ENCODE measurements around the gene PTTG1IP.

Gene PTTG1IP

DNA sequence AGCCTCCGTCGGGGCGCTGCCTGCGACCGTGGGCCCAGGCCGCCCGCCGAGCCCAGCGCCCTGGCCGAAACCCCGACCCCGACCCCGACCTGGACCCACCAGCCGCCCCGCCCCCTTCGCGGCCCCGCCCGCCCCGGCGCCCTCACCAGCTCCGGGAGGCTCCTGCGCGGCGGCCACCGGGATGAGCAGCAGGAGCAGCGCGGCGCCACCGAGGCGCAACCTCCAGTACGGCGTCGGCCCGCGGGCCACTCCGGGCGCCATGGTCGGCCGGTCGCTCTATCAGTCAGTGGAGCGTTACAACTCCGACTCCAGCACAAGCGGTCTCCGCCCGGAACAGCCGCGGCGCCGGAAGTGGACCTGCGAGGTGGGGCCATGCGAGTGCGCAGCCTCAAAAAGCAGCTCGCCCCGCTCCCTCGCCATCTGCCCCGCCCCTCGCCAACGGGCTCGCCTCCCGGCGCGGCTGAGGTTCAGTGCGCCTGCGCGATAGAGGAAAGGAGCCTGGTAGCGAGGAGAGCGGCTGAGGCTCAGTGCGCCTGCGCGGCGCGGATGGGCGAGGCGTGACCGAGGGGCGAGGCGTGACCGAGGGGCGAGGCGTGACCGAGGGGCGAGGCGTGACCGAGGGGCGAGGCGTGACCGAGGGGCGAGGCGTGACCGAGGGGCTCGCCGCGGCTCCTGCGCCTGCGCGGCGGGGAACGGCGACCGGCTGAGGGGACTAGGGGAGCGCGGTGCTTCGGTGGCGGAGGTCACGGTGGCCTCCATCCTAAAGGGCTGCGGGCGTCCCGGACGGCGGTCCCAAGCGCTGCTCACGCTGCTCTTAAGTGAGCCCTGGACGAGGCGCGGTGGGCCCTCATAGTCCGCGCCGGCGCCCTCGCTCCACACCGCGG lies at the start of gene PTTG1IP:
PTTG1IP (minus strand) TSS at position 335 of the 884 bp plus-strand sequence; CDS start at position 261, 74 bp downstream.
- H3K27ac Mint-ChIP-seq: peak within 1 kb of the TSS; percentile 84
- peaks cover 4% of the 10 kb centered on the region for H3K36me3 Mint-ChIP-seq (ENCODE audit: low read depth)
- no peaks in the 10 kb centered on the region for H3K27me3 Mint-ChIP-seq
- no peaks in the 10 kb centered on the region for H3K9me3 Mint-ChIP-seq
- H3K4me1 Mint-ChIP-seq (ENCODE audit: low read depth): peaks cover 61% of the 10 kb centered on the region
- peak within 1 kb of the TSS; percentile 90 for H3K4me3 Mint-ChIP-seq

DNA sequence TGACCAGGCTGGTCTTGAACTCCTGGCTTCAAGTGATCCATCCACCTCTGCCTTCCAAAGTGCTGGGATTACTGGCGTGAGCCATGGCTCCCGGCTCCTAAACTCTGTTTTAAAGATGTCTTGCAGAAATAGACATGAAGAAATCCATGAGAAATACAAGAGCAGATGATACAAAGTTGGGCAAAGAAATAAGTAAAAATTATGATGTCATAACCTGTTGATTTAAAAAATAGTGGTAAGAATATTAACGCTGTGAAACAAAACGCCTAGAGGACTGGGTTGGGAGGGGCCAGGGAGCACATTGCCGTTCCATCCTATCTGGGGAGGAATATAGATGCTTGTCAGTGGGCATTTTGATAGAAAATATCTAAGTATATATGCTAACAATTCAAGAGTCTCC lies 48.4 kb upstream of the PTTG1IP start:
- H3K4me3 Mint-ChIP-seq: peak overlapping the region; percentile 100
- H3K9me3 Mint-ChIP-seq: no peaks in the 10 kb centered on the region
- no peaks in the 10 kb centered on the region for H3K27me3 Mint-ChIP-seq
- peaks cover 22% of the 10 kb centered on the region for H3K36me3 Mint-ChIP-seq (ENCODE audit: low read depth)
- peak overlapping the region; percentile 61 for H3K27ac Mint-ChIP-seq
- peaks cover 82% of the 10 kb centered on the region for H3K4me1 Mint-ChIP-seq (ENCODE audit: low read depth)

DNA sequence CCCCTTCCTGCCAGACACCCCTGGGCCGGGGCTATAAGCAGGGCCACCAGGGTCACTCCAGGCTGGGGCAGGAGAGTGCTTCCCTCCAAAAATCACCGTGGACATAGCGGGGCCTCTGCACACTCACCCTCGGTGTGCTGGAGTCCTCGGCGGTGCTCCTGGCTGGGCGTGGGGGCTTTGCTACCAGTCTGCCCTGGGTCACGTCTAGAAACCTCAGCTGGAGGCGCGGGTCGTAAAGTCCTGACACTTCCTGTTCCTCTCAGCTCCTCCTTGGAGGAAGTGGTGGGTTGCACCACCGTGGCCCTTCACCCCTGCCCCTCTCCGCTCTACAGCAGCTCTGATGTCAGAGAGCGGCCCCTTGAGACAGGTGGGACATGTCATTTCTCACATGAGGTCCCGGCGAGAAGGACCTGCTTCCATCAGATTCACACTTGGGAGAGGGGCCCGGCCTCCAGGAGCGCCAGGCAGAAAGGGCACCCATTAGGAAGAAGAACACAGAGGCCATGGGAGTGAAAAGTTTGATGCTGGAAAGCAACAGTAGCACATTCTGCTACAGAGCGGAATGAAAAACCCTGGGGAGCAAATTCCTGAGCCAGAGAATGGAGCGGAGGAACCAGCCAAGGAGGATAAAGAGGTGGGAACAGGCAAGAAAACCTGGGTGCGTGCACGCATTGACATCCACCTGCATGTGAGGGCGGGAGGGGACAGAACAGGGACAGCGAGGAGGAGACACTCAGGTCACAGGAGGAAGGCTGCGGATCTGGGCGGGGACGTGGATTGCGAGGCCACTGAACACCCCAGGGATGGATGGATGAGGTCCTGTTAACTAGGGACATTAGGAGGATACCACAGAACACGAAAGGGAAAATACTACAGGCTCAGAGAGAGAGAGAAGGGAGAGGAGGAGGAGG lies 47.5 kb upstream of the PTTG1IP start, which contains the start of gene ITGB2:
ITGB2 (minus strand) TSS at position 206 of the 911 bp plus-strand sequence. CDS start 10,117 bp downstream, outside the sequence.
- Mint-ChIP-seq H3K27me3 (no peaks in the 10 kb centered on the region), H3K27ac (peak within 1 kb of the TSS; percentile 99), H3K4me3 (peak within 1 kb of the TSS; percentile 100), H3K9me3 (no peaks in the 10 kb centered on the region), H3K36me3 (ENCODE audit: low read depth) (peaks cover 25% of the 10 kb centered on the region), H3K4me1 (ENCODE audit: low read depth) (peaks cover 82% of the 10 kb centered on the region)

- Mint-ChIP-seq H3K36me3 (ENCODE audit: low read depth) (peaks cover 30% of the 10 kb centered on the region), H3K4me1 (ENCODE audit: low read depth) (peaks cover 82% of the 10 kb centered on the region), H3K27ac (peak overlapping the region; percentile 99), H3K4me3 (peak overlapping the region; percentile 100), H3K9me3 (no peaks in the 10 kb centered on the region), H3K27me3 (no peaks in the 10 kb centered on the region)
These were observed 46.6 kb upstream of the PTTG1IP start for GRCh38 chr21:44919913-44920693.

- Mint-ChIP-seq H3K9me3 (no peaks in the 10 kb centered on the region), H3K27me3 (no peaks in the 10 kb centered on the region), H3K27ac (peak overlapping the region; percentile 81), H3K36me3 (ENCODE audit: low read depth) (peaks cover 32% of the 10 kb centered on the region), H3K4me3 (peak overlapping the region; percentile 100), H3K4me1 (ENCODE audit: low read depth) (peaks cover 82% of the 10 kb centered on the region)
These were observed 45.8 kb upstream of the PTTG1IP start for GRCh38 chr21:44919111-44919912.

- Mint-ChIP-seq H3K27ac (peak overlapping the region; percentile 71), H3K4me1 (ENCODE audit: low read depth) (peaks cover 82% of the 10 kb centered on the region), H3K36me3 (ENCODE audit: low read depth) (peaks cover 34% of the 10 kb centered on the region), H3K27me3 (no peaks in the 10 kb centered on the region), H3K9me3 (no peaks in the 10 kb centered on the region), H3K4me3 (peak overlapping the region; percentile 100)
These were observed 45.1 kb upstream of the PTTG1IP start for GRCh38 chr21:44918581-44919033.

DNA sequence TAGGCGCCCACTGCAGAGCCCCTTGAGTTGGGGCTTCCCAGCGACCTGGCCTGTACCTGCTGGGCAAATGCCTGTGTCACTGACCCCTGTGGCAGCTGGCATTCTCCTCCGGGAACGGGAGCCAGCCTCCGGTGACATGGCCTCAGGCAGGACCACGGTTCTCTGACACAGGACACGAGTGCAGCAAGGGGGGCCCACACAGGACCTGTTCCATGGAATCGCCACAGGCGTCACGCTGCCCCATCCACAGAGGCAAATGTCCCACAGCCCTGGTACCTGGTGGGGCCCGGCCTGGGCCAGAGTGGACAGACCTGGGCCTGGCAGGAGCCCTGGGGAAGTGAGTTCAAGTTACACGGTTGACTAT lies 44.6 kb upstream of the PTTG1IP start:
- no peaks in the 10 kb centered on the region for H3K9me3 Mint-ChIP-seq
- H3K4me1 Mint-ChIP-seq (ENCODE audit: low read depth): peaks cover 82% of the 10 kb centered on the region
- H3K4me3 Mint-ChIP-seq: peak overlapping the region; percentile 100
- H3K36me3 Mint-ChIP-seq (ENCODE audit: low read depth): peaks cover 34% of the 10 kb centered on the region
- no peak overlapping the region for H3K27ac Mint-ChIP-seq
- H3K27me3 Mint-ChIP-seq: no peaks in the 10 kb centered on the region

DNA sequence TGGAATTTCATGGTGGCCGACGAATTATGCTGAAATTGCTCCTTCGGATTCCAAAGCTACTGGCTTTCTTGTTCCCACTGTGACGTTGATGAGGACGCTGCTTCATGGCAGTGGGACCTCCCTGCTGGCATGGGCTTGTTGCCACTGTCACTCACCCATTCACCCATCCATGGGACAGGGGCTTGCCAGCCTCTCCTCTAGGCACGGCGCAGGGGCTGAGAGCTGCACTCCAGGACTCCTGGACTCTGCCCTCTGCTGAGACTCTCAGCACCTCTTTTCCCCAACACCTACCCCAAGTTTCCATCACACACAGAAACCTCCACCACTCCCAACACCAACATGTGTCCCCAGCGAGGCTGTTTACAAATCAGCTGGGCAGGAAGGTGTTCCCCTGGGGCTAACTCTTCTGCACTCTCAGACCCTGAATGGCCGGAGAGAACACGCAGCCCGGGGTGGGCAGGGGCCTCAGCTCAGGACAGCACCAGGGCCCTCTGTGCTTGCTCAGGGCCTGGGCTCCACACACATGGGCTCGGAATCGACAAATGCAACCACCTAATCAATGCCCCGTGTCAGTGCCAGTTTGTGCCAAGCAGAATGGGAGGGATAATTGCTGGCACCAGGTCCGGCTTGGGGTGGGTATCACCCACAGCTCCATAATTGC lies 44.1 kb upstream of the PTTG1IP start:
- Mint-ChIP-seq H3K36me3 (ENCODE audit: low read depth) (peaks cover 34% of the 10 kb centered on the region), H3K4me1 (ENCODE audit: low read depth) (peaks cover 79% of the 10 kb centered on the region), H3K27ac (peak overlapping the region; percentile 74), H3K27me3 (no peaks in the 10 kb centered on the region), H3K9me3 (no peaks in the 10 kb centered on the region), H3K4me3 (peak overlapping the region; percentile 100)

GRCh38 chr21:44916965-44917364 lies 43.5 kb upstream of the PTTG1IP start:
- Mint-ChIP-seq H3K4me3 (peak overlapping the region; percentile 100), H3K27me3 (no peaks in the 10 kb centered on the region), H3K36me3 (ENCODE audit: low read depth) (peaks cover 34% of the 10 kb centered on the region), H3K4me1 (ENCODE audit: low read depth) (peaks cover 80% of the 10 kb centered on the region), H3K27ac (peak overlapping the region; percentile 51), H3K9me3 (no peaks in the 10 kb centered on the region)

GRCh38 chr21:44914176-44914874 lies 40.8 kb upstream of the PTTG1IP start:
- Mint-ChIP-seq H3K27ac (peak overlapping the region; percentile 91), H3K4me3 (peak overlapping the region; percentile 75), H3K36me3 (ENCODE audit: low read depth) (peaks cover 41% of the 10 kb centered on the region), H3K27me3 (no peaks in the 10 kb centered on the region), H3K9me3 (no peaks in the 10 kb centered on the region), H3K4me1 (ENCODE audit: low read depth) (peaks cover 94% of the 10 kb centered on the region)

DNA sequence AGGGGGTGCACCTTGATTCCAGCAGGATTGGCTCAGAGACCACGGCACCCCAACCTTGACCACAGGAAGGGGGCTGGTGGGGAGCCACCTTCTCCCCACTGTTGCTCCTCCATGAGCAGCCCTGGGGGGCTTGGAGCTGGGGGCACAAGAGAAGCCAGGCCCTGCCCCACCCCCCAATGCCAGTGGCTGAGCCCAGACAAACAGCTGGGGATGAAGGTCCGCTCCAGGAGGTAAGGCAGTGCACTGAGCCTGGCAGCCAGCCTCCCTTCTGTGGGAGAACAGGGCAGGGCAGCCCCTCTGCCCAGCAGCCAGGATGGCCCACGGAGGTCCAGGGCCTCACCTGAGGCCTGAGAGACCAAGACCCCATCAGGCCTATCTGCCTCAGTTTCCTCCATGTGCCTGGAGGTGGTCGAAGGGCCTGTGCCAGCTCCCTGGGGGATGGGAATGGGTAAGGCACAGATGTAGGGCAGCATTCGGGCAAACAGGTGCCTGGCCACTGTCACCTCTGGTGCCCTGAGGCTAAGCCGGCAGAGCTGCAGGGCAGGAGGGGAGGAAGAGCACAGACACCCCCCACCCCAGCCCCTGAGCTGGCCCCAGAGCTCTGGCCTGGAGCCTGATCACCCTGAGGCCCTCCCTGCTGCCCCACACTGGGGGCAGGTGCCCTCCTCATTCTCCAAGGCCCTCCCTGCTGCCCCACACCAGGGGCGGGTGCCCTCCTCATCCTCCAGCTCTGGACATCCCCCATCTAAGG lies 40.1 kb upstream of the PTTG1IP start:
- Mint-ChIP-seq H3K4me1 (ENCODE audit: low read depth) (peaks cover 96% of the 10 kb centered on the region), H3K27ac (peak overlapping the region; percentile 91), H3K9me3 (no peaks in the 10 kb centered on the region), H3K27me3 (no peaks in the 10 kb centered on the region), H3K4me3 (peak overlapping the region; percentile 75), H3K36me3 (ENCODE audit: low read depth) (peaks cover 45% of the 10 kb centered on the region)

Data from stimulated activated naive CD8-positive, alpha-beta T cell treated with anti-CD3 and anti-CD28 coated beads, Interleukin-15, Interleukin-2, amounts not matched to agents 100 ng/mL and 50 ng/mL, for 24 hours (primary cell).